ENCODE measurements around the gene SEH1L.
"Not testable (repeated sequence)": the region's sequence is repeated elsewhere in the genome, so short reads cannot be mapped to it uniquely, and the experiment has no call there.

Gene SEH1L

DNA sequence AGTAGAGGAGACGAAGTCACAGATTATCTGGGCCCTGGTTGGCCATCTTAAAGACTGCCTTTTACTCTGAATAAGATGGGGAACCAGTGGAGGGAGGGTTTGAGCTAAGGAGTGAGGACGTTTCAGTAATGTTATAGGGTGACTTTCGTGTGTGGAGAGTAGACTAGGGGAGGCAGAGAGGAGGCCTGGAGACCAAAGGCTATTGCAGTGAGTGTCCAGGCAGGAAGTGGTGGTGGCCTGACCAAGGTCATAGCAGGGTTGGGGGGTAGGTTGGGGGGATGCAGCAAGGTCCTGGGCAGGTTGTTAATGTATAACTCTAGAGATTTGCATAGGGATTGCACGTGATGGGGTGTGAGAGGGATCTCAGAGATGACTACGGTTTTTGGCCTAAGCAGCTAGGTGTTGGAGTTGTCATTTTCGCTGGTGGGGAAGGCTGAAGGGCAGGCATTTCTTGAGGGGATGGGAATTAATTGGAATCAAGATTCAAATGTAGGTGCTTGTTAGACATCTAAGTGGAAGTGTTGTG is 48.2 kb downstream of the SEH1L start:
- no peak for DNase-seq (ENCODE audit: low read depth)

DNA sequence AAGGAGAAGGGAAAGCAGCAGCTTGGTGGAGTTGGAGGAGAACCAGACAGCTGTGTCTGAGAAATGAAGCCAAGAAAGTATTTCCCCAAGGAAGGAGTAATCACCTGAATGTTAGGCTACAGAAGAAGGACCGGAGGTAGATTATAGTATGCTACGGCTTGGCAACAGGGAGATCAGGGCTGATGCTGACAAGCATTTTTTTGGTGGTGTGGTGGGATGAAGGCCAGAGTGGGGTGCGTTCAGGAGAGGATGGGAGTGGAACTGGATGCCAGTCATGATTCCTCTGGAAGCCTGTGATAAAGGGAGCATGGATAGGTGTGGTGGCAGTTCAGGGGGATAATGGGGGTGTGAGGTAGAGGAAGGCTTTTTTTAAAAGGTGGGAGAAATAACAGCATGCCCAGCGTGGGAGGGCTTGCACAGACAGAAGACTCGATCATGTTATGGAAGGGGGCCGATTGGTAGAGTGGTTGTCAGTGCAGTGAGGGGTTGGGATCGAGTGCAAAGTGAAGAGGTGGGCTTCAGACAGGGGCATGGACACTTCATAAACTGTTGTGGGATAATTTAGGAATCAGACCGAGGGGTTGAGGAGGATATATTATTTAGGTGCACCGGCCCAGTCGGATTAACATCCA is 49.0 kb downstream of the SEH1L start:
- DNase-seq (ENCODE audit: low read depth), result no peak

DNA sequence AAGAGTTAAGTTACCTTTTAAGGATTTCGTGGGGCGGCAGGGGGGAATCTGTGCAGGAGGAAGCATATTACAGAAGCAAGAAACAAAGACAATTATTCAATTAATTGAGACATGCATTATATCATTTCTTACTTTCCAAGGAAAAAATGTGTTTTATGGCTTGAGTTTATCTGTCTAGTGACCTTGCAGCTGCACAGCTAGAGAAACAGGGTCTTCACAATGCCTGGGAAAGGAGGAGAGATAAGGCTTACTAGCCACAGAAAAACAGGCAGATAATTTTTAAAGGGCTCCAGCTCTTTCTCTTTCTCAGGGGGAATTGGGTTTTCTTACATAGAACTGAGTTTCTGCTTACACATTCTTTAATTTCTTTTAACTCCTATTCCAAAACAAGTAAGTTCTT is 49.5 kb downstream of the SEH1L start:
- not testable (repeated sequence) for DNase-seq (ENCODE audit: low read depth)

DNA sequence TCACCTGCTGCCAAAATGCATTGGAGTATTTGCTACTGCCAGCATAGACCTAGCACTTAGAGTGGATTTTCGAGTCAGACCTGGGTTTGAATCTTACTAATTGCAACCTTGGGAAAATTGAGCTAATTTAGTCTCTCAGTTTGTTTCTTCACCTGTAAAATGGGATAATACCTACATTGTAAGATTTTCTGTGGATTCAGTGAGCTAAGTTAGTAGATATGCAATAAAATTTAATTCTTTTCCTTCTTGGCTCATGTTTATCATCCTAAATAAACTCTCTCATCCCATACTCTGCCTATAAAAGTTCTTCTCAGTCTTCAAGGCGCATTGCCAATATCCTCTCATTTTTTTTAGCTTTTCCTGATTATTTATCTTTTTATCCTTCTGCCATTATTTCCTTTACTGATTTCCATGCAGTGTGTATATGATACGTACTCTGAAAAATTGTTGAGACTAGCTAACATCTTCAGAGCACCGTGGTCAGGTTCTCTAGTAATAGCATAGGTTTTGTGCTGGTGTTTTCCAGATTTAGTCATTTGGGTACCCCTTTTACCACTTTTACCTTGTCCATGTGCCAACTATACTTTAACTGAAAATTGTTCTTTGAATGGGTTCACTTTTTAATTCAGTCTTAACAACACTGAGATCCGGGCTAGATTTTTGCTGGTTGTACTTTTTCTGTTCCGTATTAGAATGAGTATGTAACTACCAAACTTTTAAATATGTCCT is 50.7 kb downstream of the SEH1L start:
- no peak for DNase-seq (ENCODE audit: low read depth)

DNA sequence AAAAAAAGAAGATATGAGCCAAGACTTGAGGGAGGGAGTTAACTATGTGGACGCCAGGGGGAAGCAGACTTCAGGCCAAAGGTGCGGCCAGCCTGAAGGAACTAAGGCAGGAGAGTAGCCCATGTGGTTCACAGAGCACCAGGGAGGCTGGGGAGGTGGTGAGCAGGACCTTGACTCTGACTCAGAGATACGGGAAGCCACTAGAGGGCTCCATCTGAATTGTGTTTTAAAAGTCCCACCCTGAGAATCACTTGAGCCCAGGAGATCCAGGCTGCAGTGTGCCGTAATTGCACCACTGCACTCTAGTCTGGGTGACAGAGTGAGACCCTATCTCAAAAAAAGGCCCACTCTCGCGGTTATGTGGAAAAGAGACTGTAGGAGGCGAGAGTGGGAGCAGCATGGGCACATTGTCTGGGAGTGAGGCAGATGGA is 55.7 kb downstream of the SEH1L start:
- no peak for DNase-seq (ENCODE audit: low read depth)

DNA sequence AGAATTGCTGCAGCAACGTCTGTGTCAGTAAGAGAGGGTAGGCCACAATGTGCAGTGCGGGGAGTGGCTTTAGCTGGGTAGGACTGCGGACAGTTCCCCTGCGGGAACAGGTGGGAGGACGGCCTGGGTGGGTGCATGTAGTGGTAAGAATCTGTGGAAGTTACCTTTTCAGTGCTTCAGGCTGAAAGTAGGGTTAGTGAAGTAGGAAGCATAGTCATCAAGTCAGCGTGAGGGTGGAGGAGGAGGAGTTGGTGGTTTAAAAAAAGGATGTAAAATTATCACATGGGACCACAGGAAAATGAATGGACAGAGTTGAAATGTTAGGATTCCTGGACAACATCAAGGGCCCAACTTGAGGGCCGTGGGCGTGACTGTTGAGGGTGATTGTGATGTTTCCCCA is 56.6 kb downstream of the SEH1L start:
- DNase-seq (ENCODE audit: low read depth), result no peak

DNA sequence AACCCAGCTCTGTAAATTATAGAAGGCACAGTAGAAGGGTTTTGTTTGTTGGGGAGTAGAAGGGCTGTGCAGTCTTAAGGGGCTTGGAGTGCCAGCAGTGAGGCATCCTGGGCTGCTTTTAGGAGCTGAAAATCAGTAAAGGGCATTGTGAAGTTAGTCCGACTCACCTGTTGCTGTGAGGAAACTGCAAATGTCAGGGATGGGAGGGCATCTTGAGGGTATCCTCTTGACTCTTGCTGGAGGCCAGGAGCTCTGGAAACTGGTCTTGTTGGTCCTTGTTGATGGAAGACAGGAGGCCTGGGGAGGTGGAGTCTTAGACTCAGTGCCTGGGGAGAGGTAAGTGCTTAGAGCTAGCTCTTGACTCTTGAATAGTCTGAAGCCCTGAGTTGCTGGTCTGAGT is 57.5 kb downstream of the SEH1L start:
- no peak for DNase-seq (ENCODE audit: low read depth)

DNA sequence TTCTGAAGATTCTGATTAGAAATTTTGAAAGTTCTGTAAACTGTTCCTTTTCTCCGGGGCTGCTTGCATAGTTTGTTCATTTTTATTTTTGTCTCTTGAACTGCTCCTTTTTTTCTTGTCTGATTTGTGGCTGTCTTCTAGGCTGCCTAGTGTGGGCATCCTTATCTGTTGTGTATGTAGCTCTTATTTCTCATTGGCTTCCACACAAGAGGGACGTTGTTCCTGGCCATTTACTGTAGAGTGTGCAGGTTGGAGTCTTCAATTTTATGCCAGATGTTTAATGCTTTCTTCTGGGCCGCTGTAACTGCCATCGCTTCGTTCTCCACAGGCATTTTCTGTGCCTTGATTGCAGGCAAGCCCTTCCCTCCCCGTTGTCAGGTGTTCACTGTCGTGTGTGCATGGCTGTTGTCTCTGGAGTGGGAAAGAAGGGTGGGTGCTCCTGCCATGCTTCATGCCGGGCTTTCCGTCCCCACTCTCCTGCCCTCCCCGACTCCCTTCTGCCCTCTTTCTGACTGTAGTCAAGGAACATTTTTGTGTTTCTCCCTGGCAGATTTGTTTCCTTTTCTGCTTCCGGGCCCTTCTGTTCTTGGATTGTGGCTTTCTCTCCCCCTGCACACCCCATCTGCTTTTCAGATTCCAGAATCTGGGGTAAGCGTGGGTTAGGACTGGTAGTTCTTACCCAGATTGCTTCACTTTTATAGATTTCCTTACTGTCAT is 58.9 kb downstream of the SEH1L start:
- DNase-seq (ENCODE audit: low read depth), result no peak

DNA sequence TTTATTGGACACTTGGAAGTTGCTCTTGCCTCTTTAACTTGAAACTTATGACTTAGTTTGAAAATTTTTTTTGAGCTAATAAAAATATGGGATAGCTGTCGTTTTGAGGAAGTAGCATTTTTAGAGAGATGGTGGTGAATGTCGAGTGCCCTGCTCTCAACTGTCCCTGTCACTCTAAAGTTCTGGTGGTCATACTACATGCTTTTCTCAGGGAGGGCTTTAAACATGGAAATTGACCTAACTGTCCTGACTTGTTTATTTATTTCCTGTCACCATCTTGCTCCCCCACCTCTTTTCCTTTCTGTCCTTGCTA is 59.4 kb downstream of the SEH1L start:
- no peak for DNase-seq (ENCODE audit: low read depth)

DNA sequence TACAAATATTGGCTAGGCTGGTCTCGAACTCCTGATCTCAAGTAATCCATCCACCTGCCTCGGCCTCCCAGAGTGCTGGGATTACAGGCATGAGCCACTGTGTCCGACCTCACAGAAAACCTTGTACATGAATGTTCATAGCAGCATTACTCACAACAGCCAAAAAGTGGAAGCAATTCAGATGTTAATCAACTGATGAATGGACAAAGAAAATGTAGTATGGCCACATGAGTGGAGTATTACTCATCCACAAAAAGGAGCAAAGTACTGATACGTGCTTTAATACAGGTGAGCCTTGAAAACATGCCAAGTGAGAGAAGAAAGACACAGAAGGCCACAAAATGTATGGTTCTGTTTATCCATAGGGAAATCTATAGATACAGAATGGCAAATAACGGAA is 63.9 kb downstream of the SEH1L start:
- DNase-seq (ENCODE audit: low read depth), result no peak

DNA sequence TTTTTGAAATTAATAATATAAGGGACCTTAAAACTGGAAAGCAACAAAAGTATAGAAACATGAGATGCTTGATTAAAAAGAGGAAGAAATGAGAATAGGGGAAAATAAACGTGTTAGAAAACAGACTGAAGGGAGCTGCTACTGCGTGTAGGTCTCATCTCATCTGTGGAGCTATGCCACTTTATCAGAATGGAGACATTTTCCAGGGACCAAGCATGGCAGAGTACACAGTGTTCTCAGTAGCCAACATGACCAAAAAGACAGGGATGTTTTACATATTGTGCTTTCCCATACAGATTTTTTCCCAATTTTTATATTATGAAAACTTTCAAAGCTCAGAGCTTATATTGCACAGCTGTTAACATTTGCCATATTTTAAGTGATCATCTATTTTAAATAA is 66.4 kb downstream of the SEH1L start:
- DNase-seq (ENCODE audit: low read depth), result no peak

DNA sequence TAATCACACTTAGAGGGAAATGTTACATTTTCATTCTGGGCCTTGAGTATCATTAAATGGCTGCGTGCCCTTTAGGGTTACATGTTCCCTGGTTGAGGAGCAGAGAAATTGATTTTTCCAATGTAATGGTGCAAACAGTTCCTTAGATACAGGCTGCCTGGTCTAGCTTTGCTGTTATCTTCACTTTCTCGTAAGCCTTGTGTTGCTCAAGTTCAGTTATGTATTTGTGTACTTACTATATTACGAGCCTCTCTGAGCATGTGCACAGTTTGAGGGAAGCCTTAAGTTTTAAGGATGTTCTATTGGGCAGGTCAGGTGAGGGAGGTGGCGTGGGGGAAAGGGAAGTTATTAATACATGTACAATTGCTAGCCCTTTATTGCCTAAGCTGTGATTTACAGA is 67.0 kb downstream of the SEH1L start:
- DNase-seq (ENCODE audit: low read depth), result no peak

DNA sequence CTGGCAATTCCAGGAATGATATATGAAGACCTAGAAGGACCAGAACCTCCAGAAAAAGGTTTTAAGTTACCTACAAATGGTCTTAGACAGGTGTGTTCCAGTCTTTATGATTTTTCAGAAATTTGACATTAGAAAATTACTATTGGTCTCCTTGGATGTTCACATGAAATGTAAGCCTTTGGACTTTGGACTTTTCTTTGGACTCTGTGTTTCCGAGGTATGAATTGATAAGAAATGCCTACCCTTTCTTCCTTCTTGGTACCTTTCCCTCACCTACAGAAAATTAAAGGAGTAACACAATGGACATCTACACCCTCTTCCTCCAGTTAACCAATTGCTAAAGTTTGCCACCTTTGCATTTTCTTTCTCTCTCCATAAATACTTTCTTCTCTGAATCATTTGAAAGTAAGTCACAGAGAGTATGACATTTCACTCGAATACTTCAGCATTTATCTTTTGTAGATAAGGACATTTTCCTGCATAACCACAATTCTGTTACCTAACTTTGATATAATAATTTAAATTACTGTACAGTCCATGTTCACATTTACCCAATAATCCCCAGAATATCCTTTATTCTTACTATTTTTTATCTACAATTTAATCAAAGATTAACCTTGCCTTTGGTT is 69.5 kb downstream of the SEH1L start:
- DNase-seq (ENCODE audit: low read depth), result no peak

DNA sequence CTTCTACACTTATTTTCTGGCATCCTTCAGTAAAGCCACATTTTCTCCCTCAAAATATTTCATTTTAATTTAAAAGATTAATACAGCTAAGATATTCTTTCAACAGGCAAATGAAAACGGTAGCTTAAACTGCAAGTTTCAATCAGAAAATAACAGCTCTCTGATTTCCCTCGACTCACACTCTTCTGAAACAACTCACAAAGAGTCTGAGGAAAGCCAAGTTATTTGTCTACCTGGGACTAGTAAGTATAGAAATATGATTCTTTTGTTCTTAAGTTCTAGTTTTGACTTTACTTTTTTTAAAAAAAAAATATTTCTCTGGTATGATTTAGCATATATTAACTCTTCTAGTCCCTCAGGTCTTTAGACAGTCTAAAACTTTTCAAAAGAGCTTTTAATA is 70.6 kb downstream of the SEH1L start:
- no peak for DNase-seq (ENCODE audit: low read depth)

DNA sequence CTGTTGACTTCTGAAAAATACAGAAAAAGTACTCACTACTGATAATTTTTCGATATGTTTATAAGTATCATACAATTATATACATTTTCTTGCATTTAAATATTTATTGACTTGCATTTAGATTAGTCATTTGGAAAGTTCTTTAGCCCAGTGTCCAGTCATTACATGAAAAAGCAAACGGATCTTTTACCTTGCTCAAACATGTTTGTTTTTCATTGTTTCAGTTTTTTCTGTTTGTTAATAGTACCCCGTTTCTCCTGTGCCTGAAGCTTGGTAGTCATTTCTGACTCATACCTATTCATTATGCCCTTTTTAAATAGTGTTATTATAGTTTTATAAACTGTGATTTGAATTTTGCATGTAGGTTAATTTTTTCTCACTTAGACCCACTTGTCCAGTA is 71.5 kb downstream of the SEH1L start:
- no peak for DNase-seq (ENCODE audit: low read depth)

DNA sequence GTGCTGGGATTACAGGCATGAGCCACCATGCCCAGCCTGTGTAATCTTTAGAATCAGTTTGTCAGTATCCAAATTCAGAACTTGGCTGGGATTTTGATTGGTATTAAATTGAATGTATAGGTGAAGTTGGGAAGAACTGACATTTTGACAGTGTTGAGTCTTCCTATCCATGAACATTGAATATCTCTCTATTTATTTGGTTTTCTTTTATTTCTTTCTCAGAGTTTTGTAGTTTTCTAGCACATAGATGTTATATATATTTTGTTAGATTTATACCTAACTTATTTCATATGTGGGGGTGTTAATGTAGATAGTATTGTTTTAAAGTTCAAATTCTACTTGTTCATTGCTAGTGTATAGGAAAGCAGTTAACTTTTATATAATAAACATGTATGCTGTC is 74.8 kb downstream of the SEH1L start:
- DNase-seq (ENCODE audit: low read depth), result no peak

DNA sequence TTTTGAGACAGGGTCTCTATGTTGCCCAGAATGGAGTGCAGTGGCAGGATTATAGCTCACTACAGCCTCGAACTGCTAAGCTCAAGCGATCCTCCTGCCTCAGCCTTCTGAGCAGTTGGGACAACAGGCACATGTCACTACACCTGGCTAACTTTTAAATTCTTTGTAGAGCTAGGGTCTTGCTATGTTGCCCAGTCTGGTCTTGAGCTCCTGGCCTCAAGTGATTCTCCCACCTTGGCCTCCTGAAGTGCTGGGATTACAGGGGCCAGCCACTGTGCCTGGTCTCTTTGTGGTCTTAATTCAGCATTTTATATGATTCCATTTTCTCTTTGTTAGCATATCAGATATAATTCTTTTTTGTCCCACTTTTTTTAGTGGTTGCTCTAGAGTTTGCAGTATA is 77.4 kb downstream of the SEH1L start:
- DNase-seq (ENCODE audit: low read depth), result no peak

DNA sequence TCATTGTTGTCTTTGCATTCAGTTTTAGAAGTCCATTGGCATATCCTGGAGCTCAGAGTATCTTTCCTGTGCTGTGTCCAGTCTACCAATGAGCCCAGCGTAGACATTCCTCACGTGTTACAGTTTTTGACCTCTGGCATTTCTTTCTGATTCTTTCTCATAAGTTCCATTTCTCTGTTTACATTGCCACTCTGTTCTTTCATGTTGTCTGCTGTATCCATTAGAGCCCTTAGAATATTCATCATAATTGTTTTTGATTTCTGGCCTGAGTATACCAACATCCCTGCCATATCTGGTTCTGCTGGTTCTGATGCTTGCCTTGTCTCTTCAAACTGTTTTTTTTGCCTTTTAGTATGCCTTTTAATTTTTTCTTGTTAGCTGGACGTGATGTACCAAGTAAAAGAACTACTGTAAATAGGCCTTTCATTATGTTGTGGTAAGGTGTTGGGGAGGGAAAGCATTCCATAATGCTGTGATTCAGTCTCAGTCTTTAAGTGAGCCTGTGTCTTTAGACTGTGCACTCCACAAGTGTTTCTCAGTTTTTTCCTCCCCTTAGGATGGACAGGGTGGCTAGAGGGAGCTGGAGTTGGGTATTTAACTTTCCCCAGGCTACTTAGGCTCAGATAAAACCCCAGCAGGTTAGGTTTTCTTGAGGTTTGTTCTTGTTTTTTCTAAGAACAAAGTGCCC is 78.9 kb downstream of the SEH1L start:
- no peak for DNase-seq (ENCODE audit: low read depth)

DNA sequence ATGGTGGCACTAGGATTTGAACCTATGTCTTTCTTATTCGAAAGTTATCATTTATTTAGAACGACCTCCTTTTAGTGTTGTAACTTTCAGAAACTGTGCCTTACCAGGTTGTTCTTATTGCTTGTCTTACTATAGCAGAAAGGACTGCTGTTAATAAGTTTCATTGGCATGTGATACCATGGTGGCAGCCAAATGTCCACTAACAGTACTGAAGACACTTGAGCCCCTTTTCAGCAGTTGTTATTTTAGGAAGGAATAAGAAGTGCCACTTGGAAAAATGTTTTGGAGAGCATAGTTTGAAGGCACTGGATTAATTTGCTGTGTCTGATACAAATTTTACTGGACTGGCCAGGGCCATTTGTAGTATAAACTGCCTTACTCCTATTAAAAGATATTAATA is 81.1 kb downstream of the SEH1L start:
- no peak for DNase-seq (ENCODE audit: low read depth)

DNA sequence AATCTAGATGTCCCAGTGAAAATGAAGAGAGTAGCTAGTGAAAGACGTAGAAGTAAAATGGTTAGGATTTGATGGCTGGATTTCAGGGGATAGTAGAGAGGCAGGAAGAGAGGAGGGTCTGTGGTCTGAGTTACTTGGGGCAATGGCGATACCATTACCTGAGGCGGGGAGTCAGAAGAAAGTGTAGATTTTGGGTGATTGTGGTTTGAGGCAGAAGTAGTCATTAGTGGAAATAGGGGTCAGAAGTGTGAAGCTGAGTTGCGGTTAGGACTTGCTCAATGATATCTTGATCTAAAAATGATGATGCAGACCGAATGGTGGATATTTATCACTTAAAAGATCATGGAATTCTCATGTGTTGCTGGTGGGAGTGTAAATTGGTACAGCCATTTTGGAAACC is 84.4 kb downstream of the SEH1L start:
- DNase-seq (ENCODE audit: low read depth), result no peak

DNA sequence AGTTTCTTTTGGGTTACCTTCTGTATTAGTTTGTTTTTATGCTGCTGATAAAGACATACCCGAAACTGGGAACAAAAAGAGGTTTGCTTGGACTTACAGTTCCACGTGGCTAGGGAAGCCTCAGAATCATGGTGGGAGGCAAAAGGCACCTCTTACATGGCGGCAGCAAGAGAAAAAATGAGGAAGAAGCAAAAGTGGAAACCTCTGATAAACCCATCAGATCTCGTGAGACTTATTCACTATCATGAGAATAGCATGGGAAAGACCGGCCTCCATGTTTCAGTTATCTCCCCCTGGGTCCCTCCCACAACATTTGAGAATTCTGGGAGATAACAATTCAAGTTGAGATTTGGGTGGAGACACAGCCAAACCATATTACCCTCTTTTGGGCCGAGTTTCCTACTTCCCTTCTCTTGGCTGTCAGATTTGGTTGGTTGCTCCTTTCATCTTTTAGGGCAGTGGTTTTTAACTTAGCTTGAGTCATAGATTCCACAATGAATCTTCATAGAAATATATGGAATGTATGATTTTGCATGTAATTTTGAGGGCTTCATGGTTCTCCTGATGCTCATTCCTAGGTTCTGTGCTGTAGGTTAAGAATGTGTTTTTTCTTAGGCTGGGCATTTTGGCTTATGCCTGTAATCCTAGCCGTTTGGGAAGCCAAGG is 87.6 kb downstream of the SEH1L start:
- DNase-seq (ENCODE audit: low read depth), result no peak

Measured in stimulated activated CD8-positive, alpha-beta memory T cell treated with anti-CD3 and anti-CD28 coated beads, Interleukin-4, amount 100 ng/mL, for 24 hours (primary cell).